BJ (cell line): Measurements from ENCODE around the gene CNN3. TPM values are rescaled to one million over a fixed set of nuclear protein-coding genes. Genes with fewer than 3 reads are reported as not detected.

Experiments
- CTCF ChIA-PET: fragments of 350-600 bp; formaldehyde crosslinking; extraction: SDS; loops from one replicate; lab custom pipeline; 2021; ENCODE audit warnings: antibody characterized with exemption, inconsistent platforms; lab: Yijun Ruan, JAX
- POLR2A ChIA-PET: fragments of 300-600 bp; sonication (Branson Sonifier 250); formaldehyde crosslinking; extraction: SDS; loops from one replicate; lab custom pipeline; 2021; ENCODE audit warnings: antibody characterized with exemption; lab: Charles Lee
- DNase-seq: peaks from one replicate; pipeline ENCODE4 v3.0.0-alpha.2; 2011; ENCODE audit warnings: low read depth
- H3K27me3 ChIP-seq: 2 replicates; pipeline ENCODE4 v1.6.0; 2011; ENCODE audit warnings: low read length; ENCODE audit not compliant: control insufficient read depth, insufficient read depth
- H3K36me3 ChIP-seq: 2 replicates; pipeline ENCODE4 v1.5.1; 2011; ENCODE audit warnings: low read length; ENCODE audit not compliant: control insufficient read depth, insufficient read depth
- H3K4me3 ChIP-seq: 2 replicates; pipeline ENCODE4 v1.5.1; 2011; ENCODE audit warnings: low read depth, mild to moderate bottlenecking, control low read depth, low read length
- CTCF ChIP-seq: IDR thresholded peaks from 2 replicates; pipeline ENCODE4 v1.5.1; 2011; ENCODE audit warnings: low read depth, mild to moderate bottlenecking, control low read depth, inconsistent platforms, low read length, moderate library complexity; ENCODE audit not compliant: insufficient read depth
- polyA plus RNA-seq: library from polyadenylated mRNA; depleted of rRNA; stranded (reverse); fragments of >200 nt; gene quantifications from 2 replicates; pipeline ENCODE4 v1.2.3, GENCODE V29; 2011; rRNA removed

Gene CNN3
- polyA plus RNA-seq, 1 experiment: 169 TPM

DNA sequence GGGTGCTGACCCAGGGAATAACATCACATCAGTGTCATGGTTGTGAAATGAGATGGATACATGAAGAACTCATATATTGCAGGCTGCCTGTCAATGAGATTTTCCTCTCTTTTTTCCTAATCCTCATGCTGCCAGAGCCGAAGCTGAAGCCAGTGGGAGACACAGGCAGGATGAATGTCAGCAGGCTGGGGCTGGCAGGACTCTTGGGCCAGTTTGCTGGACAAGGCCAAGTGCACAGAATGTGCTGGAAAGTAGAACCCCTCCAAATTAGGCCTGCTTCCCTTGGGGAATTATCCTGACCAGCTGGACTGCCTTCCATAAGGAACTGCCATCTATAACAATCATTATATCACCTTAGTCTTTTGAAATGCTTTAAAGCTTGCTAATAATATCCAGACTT lies 75.3 kb downstream of the CNN3 start:
- no peaks in the 10 kb centered on the region for H3K36me3 ChIP-seq
- ChIA-PET CTCF (interaction anchor here (0.8 to 7.0 kb wide), 5 partner anchors 18 to 202 kb away, joined by 3 to 116 read pairs (median 4); no protein-coding TSS in a partner anchor), POLR2A (no interaction called here)
- no peak for DNase-seq
- no peak for TF ChIP-seq CTCF
- no peaks in the 10 kb centered on the region; the same call in 1 of the 2 replicates for H3K27me3 ChIP-seq
- no peak overlapping the region for H3K4me3 ChIP-seq

Other genes starting within 250 kb of the CNN3 start
- gene SLC44A3, start 106.8 kb downstream of the CNN3 start, polyA plus RNA-seq: 1.1 and 2.1 TPM in 2 replicates
- gene ALG14, start 145.8 kb upstream of the CNN3 start, polyA plus RNA-seq: 2.3 and 4.4 TPM in 2 replicates
- gene TLCD4, start 190.2 kb upstream of the CNN3 start, polyA plus RNA-seq: 0.09 and 0.20 TPM in 2 replicates